Coronary artery (tissue), 2 donors: Measurements from ENCODE around the gene TRAPPC3.

Experiments
- DNase-seq: peaks from one replicate; pipeline ENCODE4 v3.0.0-alpha.2; 2017; ENCODE audit warnings: low spot score
- H3K27ac ChIP-seq, 2 donors: fragments of 200-600 bp; sonication (generic); one replicate each; pipeline ENCODE4 v1.5.1; 2016 to 2019
- H3K4me3 ChIP-seq: fragments of 200-600 bp; sonication (generic); 2 replicates; pipeline ENCODE4 v1.5.1; 2016; ENCODE audit warnings: mild to moderate bottlenecking, moderate library complexity
- TF ChIP-seq, protein P1 (sequence below): fragments of 200-600 bp; sonication (generic); IDR thresholded peaks from one replicate; pipeline ENCODE4 v1.5.1; 2019; ENCODE audit warnings: antibody characterized with exemption

Gene TRAPPC3

GRCh38 chr1:36149973-36150295, 648 bp upstream of the TRAPPC3 start:
- no peak for DNase-seq
- Histone ChIP-seq H3K4me3 (peak overlapping the region; percentile 58), H3K27ac (peak overlapping the region; percentile 92 to 98)
- TF ChIP-seq, protein P1, sequence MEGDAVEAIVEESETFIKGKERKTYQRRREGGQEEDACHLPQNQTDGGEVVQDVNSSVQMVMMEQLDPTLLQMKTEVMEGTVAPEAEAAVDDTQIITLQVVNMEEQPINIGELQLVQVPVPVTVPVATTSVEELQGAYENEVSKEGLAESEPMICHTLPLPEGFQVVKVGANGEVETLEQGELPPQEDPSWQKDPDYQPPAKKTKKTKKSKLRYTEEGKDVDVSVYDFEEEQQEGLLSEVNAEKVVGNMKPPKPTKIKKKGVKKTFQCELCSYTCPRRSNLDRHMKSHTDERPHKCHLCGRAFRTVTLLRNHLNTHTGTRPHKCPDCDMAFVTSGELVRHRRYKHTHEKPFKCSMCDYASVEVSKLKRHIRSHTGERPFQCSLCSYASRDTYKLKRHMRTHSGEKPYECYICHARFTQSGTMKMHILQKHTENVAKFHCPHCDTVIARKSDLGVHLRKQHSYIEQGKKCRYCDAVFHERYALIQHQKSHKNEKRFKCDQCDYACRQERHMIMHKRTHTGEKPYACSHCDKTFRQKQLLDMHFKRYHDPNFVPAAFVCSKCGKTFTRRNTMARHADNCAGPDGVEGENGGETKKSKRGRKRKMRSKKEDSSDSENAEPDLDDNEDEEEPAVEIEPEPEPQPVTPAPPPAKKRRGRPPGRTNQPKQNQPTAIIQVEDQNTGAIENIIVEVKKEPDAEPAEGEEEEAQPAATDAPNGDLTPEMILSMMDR, result no peak

DNA sequence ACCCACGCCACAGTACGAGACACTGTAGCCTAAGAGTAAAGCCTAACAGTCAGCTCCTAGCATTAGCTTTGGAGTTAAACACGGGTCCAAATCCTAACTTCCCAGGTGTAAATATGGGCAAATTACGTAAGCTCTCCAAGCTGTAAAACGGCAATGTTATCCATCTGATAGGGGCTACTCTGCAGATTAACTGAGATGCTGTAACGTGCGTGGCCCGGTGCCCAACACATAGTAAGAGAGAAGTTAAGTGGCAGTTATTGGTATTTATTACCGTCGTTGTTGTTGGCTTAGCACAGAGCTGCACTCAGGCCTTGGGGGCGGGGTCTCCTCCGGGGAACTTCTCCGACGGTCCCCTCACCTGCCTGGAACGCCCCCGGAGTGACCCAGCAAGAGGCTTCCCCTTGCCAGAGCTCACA, 457 bp downstream of the TRAPPC3 start:
- Histone ChIP-seq H3K27ac (peak overlapping the region; percentile 92 to 98), H3K4me3 (peak overlapping the region; percentile 75)
- no peak for DNase-seq
- TF ChIP-seq, protein P1, result no peak

GRCh38 chr1:36144413-36144812, 4.9 kb downstream of the TRAPPC3 start:
- no peak overlapping the region for H3K27ac ChIP-seq
- TF ChIP-seq, protein P1, result no peak

GRCh38 chr1:36143424-36143823, 5.9 kb downstream of the TRAPPC3 start:
- no peak overlapping the region for H3K27ac ChIP-seq
- DNase-seq, result no peak
- TF ChIP-seq, protein P1, result no peak
- no peak overlapping the region for H3K4me3 ChIP-seq

More at GRCh38 chr1:36144413-36144812, 4.9 kb downstream of the TRAPPC3 start:
- no peak overlapping the region for H3K4me3 ChIP-seq
- DNase-seq, result no peak

- no peak overlapping the region for H3K4me3 ChIP-seq
- H3K27ac ChIP-seq, result peak overlapping the region in 1 of 2 donors; percentile 45
- TF ChIP-seq, protein P1, result no peak
- no peak for DNase-seq
Measured at GRCh38 chr1:36142121-36142520, 7.2 kb downstream of the TRAPPC3 start.

DNA sequence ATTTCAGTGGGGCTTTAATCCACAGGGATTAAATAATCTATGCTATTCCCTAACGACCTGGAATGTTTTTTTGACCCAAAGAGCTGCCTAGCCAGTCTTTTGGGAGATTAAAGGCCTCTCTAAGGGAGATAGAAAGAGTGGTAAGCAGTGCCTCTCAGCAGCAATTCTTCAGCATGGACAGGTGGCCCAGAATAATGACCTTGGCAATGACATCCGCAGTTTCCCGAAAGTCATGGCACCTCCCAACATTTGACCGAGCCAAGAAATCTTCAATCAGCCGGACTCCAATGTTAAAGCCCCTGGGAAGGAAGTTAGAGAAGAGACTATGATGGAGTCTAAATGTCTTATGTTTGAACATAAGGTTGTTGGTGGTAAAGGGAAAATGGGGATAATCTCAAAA, 9.8 kb downstream of the TRAPPC3 start:
- TF ChIP-seq, protein P1, result no peak
- no peak overlapping the region for H3K27ac ChIP-seq
- no peak for DNase-seq

GRCh38 chr1:36137776-36138175, 11.5 kb downstream of the TRAPPC3 start:
- Histone ChIP-seq H3K27ac (peak overlapping the region in 1 of 2 donors; percentile 59), H3K4me3 (no peak overlapping the region)
- TF ChIP-seq, protein P1, result no peak
- DNase-seq, result no peak

More for the DNA sequence above, 9.8 kb downstream of the TRAPPC3 start:
- H3K4me3 ChIP-seq, result no peak overlapping the region
